ENCODE measurements around the gene COX6A2. TPM values are rescaled to one million over a fixed set of nuclear protein-coding genes. Genes with fewer than 3 reads are reported as not detected.

The COX6A2 gene
- polyA plus RNA-seq, 4 donors = 0.60 to 24.3 (median 13.0) TPM

DNA sequence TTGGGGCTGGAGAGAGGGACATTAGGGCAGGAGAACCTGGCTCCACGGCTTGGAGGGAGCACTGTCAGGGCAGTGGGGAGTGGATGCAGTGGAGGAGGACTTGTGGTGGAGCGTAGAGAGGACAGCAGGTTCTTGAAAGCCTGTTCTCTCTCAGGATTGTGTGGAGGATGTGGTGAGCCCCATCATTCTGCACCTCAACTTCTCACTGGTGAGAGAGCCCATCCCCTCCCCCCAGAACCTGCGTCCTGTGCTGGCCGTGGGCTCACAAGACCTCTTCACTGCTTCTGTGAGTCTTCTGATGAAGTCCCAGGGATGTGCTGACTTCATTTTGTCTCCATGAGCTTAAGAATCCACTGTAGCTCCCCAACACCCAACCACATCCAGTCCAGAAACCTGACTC lies 13.5 kb downstream of the COX6A2 start:
- H3K36me3 ChIP-seq (ENCODE audit: control insufficient read depth in 3 of 3, insufficient read depth in 2 of 3, low read depth in 1 of 3, low read length in 3 of 3) = no peaks in the 10 kb centered on the region
- 56 to 66% (median 63%) methylated on average over 4 of the region's 4 CpGs for WGBS, 3 donors
- no peaks in the 10 kb centered on the region for H3K9me3 ChIP-seq (ENCODE audit: control insufficient read depth in 2 of 2, insufficient read depth in 1 of 2, low read depth in 1 of 2, low read length in 1 of 2)
- peaks cover 0 to 4% (median 0%) of the 10 kb centered on the region in 3 donors for H3K27me3 ChIP-seq (ENCODE audit: control insufficient read depth in 3 of 3, insufficient read depth in 3 of 3, low read length in 3 of 3)
- DNase-seq = peak in 1 of 2 donors; percentile 63
- no peak for FAIRE-seq
- H3K4me3 ChIP-seq (ENCODE audit: low read depth in 1 of 3, low read length in 3 of 3) = no peak overlapping the region
- no peak overlapping the region for H3K27ac ChIP-seq (ENCODE audit: low read depth in 1 of 3, low read length in 2 of 3)
- no peaks in the 10 kb centered on the region for H3K4me1 ChIP-seq (ENCODE audit: control insufficient read depth in 3 of 3, insufficient read depth in 2 of 3, low read depth in 1 of 3, low read length in 2 of 3)

DNA sequence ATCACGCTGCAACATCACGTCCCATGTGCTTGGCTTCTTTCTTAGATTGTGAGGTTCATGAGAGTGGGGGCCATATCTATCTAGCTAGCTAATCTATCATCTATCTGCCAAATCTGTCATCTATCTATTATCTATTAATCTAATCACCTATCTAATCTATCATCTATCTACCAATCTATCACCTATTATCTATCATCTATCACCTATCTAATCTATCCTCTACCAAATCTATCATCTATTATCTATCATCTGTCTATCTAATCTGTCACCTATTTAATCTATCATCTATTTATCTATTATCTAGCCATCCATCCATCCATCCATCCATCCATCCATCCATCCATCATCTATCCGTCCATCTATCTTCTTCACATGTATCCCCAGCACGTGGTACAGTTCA lies 14.2 kb downstream of the COX6A2 start:
- DNase-seq = no peak
- H3K4me1 ChIP-seq (ENCODE audit: control insufficient read depth in 3 of 3, insufficient read depth in 2 of 3, low read depth in 1 of 3, low read length in 2 of 3) = no peaks in the 10 kb centered on the region
- H3K9me3 ChIP-seq (ENCODE audit: control insufficient read depth in 2 of 2, insufficient read depth in 1 of 2, low read depth in 1 of 2, low read length in 1 of 2) = no peaks in the 10 kb centered on the region
- FAIRE-seq = no peak
- H3K36me3 ChIP-seq (ENCODE audit: control insufficient read depth in 3 of 3, insufficient read depth in 2 of 3, low read depth in 1 of 3, low read length in 3 of 3) = no peaks in the 10 kb centered on the region
- no peak overlapping the region for H3K4me3 ChIP-seq (ENCODE audit: low read depth in 1 of 3, low read length in 3 of 3)
- H3K27ac ChIP-seq (ENCODE audit: low read depth in 1 of 3, low read length in 2 of 3) = no peak overlapping the region
- WGBS, 3 donors = 83 to 94% (median 90%) methylated on average over 4 of the region's 4 CpGs
- H3K27me3 ChIP-seq (ENCODE audit: control insufficient read depth in 3 of 3, insufficient read depth in 3 of 3, low read length in 3 of 3) = peaks cover 0 to 4% (median 0%) of the 10 kb centered on the region in 3 donors

DNA sequence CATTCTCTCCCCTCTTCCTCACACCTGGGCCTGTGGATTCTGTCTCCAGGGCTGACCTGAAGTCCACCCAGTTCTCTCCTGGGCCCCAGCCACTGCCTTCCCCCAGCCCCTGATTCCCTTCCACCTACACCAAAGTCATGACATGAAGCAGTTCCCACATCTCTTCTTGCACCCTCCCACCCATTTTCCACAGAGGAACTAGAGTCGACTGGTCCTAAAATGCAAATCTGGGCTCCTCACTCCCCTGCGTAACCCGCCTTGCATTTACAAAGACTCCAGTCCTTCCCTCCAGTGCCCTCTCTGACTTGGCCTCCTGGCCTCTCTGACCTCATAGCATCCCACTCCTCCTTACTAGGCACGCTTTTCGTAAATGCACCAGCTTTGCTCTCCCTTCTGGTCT lies 14.8 kb downstream of the COX6A2 start:
- Histone ChIP-seq H3K4me3 (ENCODE audit: low read depth in 1 of 3, low read length in 3 of 3) (no peak overlapping the region), H3K4me1 (ENCODE audit: control insufficient read depth in 3 of 3, insufficient read depth in 2 of 3, low read depth in 1 of 3, low read length in 2 of 3) (no peaks in the 10 kb centered on the region), H3K9me3 (ENCODE audit: control insufficient read depth in 2 of 2, insufficient read depth in 1 of 2, low read depth in 1 of 2, low read length in 1 of 2) (no peaks in the 10 kb centered on the region), H3K36me3 (ENCODE audit: control insufficient read depth in 3 of 3, insufficient read depth in 2 of 3, low read depth in 1 of 3, low read length in 3 of 3) (no peaks in the 10 kb centered on the region), H3K27ac (ENCODE audit: low read depth in 1 of 3, low read length in 2 of 3) (no peak overlapping the region), H3K27me3 (ENCODE audit: control insufficient read depth in 3 of 3, insufficient read depth in 3 of 3, low read length in 3 of 3) (peaks cover 0 to 4% (median 0%) of the 10 kb centered on the region in 3 donors)
- no peak for FAIRE-seq
- DNase-seq = no peak
- WGBS, 3 donors = 88 to 95% (median 94%) methylated on average over 5 of the region's 5 CpGs

DNA sequence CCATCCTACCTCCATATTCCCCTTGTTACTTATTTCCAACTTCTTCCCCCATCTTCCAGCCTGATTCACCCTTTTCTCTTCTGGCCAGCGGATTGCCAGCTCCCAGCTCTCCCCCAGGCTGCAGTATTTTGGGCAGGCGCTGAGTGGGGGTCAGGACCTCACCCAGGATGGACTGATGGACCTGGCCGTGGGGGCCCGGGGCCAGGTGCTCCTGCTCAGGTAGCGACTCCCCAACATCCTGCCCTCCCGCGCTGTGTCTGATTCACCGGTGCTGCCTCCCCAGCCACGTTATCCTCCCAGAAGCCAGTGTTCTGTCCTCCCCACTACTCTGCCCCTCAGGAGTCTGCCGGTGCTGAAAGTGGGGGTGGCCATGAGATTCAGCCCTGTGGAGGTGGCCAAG lies 15.4 kb downstream of the COX6A2 start:
- no peak overlapping the region for H3K27ac ChIP-seq (ENCODE audit: low read depth in 1 of 3, low read length in 2 of 3)
- WGBS, 3 donors = 86% methylated on average over 10 of the region's 10 CpGs
- no peaks in the 10 kb centered on the region for H3K36me3 ChIP-seq (ENCODE audit: control insufficient read depth in 3 of 3, insufficient read depth in 2 of 3, low read depth in 1 of 3, low read length in 3 of 3)

DNA sequence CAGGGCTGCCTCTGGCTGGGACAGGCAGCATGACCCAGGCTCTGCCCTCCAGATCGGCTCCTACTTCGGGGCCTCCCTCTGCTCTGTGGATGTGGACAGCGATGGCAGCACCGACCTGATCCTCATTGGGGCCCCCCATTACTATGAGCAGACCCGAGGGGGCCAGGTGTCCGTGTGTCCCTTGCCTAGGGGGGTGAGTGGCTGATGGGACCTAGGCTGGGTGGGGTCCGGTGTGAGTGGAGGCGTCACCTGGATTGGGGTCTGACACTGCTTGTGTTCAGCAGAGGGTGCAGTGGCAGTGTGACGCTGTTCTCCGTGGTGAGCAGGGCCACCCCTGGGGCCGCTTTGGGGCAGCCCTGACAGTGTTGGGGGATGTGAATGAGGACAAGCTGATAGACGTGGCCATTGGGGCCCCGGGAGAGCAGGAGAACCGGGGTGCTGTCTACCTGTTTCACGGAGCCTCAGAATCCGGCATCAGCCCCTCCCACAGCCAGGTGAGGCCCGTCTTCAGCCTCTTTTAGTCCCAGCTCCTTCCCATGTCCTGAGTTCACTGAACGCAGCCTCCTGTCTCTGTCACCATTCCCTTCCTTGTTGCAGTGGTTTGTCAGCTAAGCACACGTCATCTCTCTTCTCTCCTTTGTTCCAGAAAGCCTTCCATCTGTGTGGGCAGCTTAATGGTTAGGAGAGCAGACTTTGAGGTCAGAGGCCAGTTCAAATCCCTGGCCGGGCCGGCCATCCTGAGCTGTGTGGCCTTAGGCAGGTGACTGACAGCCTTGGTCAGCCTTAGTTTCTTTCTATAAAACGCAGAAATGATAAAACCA lies 16.9 kb downstream of the COX6A2 start:
- H3K36me3 ChIP-seq (ENCODE audit: control insufficient read depth in 3 of 3, insufficient read depth in 2 of 3, low read depth in 1 of 3, low read length in 3 of 3) = no peaks in the 10 kb centered on the region
- no peaks in the 10 kb centered on the region for H3K9me3 ChIP-seq (ENCODE audit: control insufficient read depth in 2 of 2, insufficient read depth in 1 of 2, low read depth in 1 of 2, low read length in 1 of 2)
- no peak overlapping the region for H3K4me3 ChIP-seq (ENCODE audit: low read depth in 1 of 3, low read length in 3 of 3)
- FAIRE-seq = no peak
- peaks cover 0 to 4% (median 0%) of the 10 kb centered on the region in 3 donors for H3K27me3 ChIP-seq (ENCODE audit: control insufficient read depth in 3 of 3, insufficient read depth in 3 of 3, low read length in 3 of 3)
- no peaks in the 10 kb centered on the region for H3K4me1 ChIP-seq (ENCODE audit: control insufficient read depth in 3 of 3, insufficient read depth in 2 of 3, low read depth in 1 of 3, low read length in 2 of 3)
- WGBS, 3 donors = 81 to 87% (median 82%) methylated on average over 20 to 22 of the region's 22 CpGs
- no peak for DNase-seq
- no peak overlapping the region for H3K27ac ChIP-seq (ENCODE audit: low read depth in 1 of 3, low read length in 2 of 3)

More for the DNA sequence above, 15.4 kb downstream of the COX6A2 start:
- DNase-seq (no peak), FAIRE-seq (no peak)
- Histone ChIP-seq H3K4me1 (ENCODE audit: control insufficient read depth in 3 of 3, insufficient read depth in 2 of 3, low read depth in 1 of 3, low read length in 2 of 3) (no peaks in the 10 kb centered on the region), H3K4me3 (ENCODE audit: low read depth in 1 of 3, low read length in 3 of 3) (no peak overlapping the region), H3K27me3 (ENCODE audit: control insufficient read depth in 3 of 3, insufficient read depth in 3 of 3, low read length in 3 of 3) (peaks cover 0 to 4% (median 0%) of the 10 kb centered on the region in 3 donors), H3K9me3 (ENCODE audit: control insufficient read depth in 2 of 2, insufficient read depth in 1 of 2, low read depth in 1 of 2, low read length in 1 of 2) (no peaks in the 10 kb centered on the region)

DNA sequence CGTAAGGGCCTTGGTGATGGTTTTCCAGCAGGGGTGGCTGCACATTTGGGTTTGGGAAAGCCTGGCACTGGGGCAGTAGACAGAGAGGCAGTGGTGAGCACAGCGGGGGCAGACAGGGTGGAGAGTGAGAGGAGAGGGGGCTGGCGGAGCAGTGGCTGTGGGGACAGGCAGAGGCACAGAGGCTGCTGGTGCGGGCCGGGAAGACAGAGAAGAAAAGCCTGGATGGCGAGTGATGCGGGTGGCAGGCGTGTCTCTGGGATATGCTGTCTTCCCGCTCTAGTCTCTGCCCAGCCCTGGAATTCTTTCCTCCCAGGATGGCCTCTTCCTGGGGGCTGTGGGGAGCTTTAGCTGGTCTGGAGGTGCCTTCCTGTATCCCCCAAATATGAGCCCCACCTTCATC lies 18.1 kb downstream of the COX6A2 start:
- Histone ChIP-seq H3K36me3 (ENCODE audit: control insufficient read depth in 3 of 3, insufficient read depth in 2 of 3, low read depth in 1 of 3, low read length in 3 of 3) (no peaks in the 10 kb centered on the region), H3K4me1 (ENCODE audit: control insufficient read depth in 3 of 3, insufficient read depth in 2 of 3, low read depth in 1 of 3, low read length in 2 of 3) (no peaks in the 10 kb centered on the region), H3K9me3 (ENCODE audit: control insufficient read depth in 2 of 2, insufficient read depth in 1 of 2, low read depth in 1 of 2, low read length in 1 of 2) (no peaks in the 10 kb centered on the region), H3K27ac (ENCODE audit: low read depth in 1 of 3, low read length in 2 of 3) (no peak overlapping the region), H3K27me3 (ENCODE audit: control insufficient read depth in 3 of 3, insufficient read depth in 3 of 3, low read length in 3 of 3) (peaks cover 0 to 4% (median 0%) of the 10 kb centered on the region in 3 donors), H3K4me3 (ENCODE audit: low read depth in 1 of 3, low read length in 3 of 3) (no peak overlapping the region)
- no peak for FAIRE-seq
- WGBS, 3 donors = 80 to 89% (median 83%) methylated on average over 9 of the region's 9 CpGs
- DNase-seq = no peak

DNA sequence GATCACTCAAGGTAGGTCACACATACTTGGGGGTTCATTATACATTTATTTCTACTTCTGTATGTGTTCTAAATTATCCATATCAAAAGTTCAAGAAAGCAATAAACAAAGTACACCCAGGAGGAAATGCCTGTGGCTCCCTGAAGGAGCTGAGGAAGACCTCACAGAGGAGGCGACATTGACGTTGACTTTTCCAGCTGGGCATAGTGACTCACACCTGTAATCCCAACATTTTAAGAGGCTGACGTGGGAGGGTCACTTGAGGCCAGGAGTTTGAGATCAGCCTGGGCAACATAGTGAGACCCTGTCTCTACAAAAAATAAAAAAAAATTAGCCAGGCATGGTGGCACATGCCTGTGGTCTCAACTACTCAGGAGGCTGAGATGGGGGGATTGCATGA lies 18.7 kb downstream of the COX6A2 start:
- DNase-seq (no peak), FAIRE-seq (no peak)
- no peaks in the 10 kb centered on the region for H3K27me3 ChIP-seq (ENCODE audit: control insufficient read depth in 3 of 3, insufficient read depth in 3 of 3, low read length in 3 of 3)
- H3K27ac ChIP-seq (ENCODE audit: low read depth in 1 of 3, low read length in 2 of 3) = no peak overlapping the region
- H3K4me1 ChIP-seq (ENCODE audit: control insufficient read depth in 3 of 3, insufficient read depth in 2 of 3, low read depth in 1 of 3, low read length in 2 of 3) = no peaks in the 10 kb centered on the region
- H3K9me3 ChIP-seq (ENCODE audit: control insufficient read depth in 2 of 2, insufficient read depth in 1 of 2, low read depth in 1 of 2, low read length in 1 of 2) = no peaks in the 10 kb centered on the region
- no peak overlapping the region for H3K4me3 ChIP-seq (ENCODE audit: low read depth in 1 of 3, low read length in 3 of 3)
- WGBS, 3 donors = 20 to 54% (median 35%) methylated on average over 3 of the region's 3 CpGs
- no peaks in the 10 kb centered on the region for H3K36me3 ChIP-seq (ENCODE audit: control insufficient read depth in 3 of 3, insufficient read depth in 2 of 3, low read depth in 1 of 3, low read length in 3 of 3)

DNA sequence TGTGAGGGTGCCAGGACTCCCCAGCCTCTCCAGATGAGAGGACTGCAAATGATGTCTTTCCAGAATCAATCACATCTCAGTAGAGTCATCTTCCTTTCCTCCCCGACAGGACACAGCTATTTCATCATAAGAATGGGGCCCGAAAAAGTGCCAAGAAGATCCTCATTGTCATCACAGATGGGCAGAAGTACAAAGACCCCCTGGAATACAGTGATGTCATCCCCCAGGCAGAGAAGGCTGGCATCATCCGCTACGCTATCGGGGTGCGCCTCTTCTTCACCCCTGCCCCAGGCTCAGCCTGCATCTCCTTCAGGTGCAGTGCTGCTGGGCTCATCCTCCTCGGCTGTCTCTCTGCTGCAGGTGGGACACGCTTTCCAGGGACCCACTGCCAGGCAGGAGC lies 20.8 kb downstream of the COX6A2 start:
- Histone ChIP-seq H3K27me3 (ENCODE audit: control insufficient read depth in 3 of 3, insufficient read depth in 3 of 3, low read length in 3 of 3) (no peaks in the 10 kb centered on the region), H3K9me3 (ENCODE audit: control insufficient read depth in 2 of 2, insufficient read depth in 1 of 2, low read depth in 1 of 2, low read length in 1 of 2) (no peaks in the 10 kb centered on the region), H3K36me3 (ENCODE audit: control insufficient read depth in 3 of 3, insufficient read depth in 2 of 3, low read depth in 1 of 3, low read length in 3 of 3) (no peaks in the 10 kb centered on the region), H3K27ac (ENCODE audit: low read depth in 1 of 3, low read length in 2 of 3) (no peak overlapping the region), H3K4me1 (ENCODE audit: control insufficient read depth in 3 of 3, insufficient read depth in 2 of 3, low read depth in 1 of 3, low read length in 2 of 3) (no peaks in the 10 kb centered on the region), H3K4me3 (ENCODE audit: low read depth in 1 of 3, low read length in 3 of 3) (no peak overlapping the region)
- FAIRE-seq (no peak), DNase-seq (no peak)
- WGBS, 3 donors = 82 to 84% (median 83%) methylated on average over 8 of the region's 8 CpGs

Measured in small intestine (tissue), 7 donors.